ENCODE data around the gene TYW1B.
"Not testable (repeated sequence)": the region's sequence is repeated elsewhere in the genome, so short reads cannot be mapped to it uniquely, and the experiment has no call there.

- not testable (repeated sequence) for TF ChIP-seq POLR2A (IDR thresholded peaks at IDR 0.05)
- TF ChIP-seq, protein P1, sequence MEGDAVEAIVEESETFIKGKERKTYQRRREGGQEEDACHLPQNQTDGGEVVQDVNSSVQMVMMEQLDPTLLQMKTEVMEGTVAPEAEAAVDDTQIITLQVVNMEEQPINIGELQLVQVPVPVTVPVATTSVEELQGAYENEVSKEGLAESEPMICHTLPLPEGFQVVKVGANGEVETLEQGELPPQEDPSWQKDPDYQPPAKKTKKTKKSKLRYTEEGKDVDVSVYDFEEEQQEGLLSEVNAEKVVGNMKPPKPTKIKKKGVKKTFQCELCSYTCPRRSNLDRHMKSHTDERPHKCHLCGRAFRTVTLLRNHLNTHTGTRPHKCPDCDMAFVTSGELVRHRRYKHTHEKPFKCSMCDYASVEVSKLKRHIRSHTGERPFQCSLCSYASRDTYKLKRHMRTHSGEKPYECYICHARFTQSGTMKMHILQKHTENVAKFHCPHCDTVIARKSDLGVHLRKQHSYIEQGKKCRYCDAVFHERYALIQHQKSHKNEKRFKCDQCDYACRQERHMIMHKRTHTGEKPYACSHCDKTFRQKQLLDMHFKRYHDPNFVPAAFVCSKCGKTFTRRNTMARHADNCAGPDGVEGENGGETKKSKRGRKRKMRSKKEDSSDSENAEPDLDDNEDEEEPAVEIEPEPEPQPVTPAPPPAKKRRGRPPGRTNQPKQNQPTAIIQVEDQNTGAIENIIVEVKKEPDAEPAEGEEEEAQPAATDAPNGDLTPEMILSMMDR (IDR thresholded peaks at IDR 0.05), result not testable (repeated sequence)
Observed at GRCh38 chr7:72696643-72697042, 131.4 kb downstream of the TYW1B start.
